HepG2 (cell line): ENCODE measurements around the gene NAALADL1. TPM values are rescaled to one million over a fixed set of nuclear protein-coding genes. Genes with fewer than 3 reads are reported as not detected.

Experiments
- ATAC-seq: fragments of 200-7000 bp; cut with Tn5 transposase; 3 replicates; pipeline ENCODE4 v1.9.1; 2020; ENCODE audit warnings: mild to moderate bottlenecking, moderate library complexity
- BruUV-seq: library from RNA; stranded (reverse); fragments of 400-500 nt; replicated peaks from 2 replicates; lab custom pipeline; 2021; lab: Mats Ljungman, UMichigan
- CTCF ChIA-PET: fragments of 300-600 bp; formaldehyde crosslinking; extraction: SDS; loops from one replicate; lab custom pipeline; 2021; ENCODE audit warnings: low total read pairs, inconsistent platforms, low intra/inter-chr PET ratio; lab: Yijun Ruan, JAX
- POLR2A ChIA-PET: fragments of 350-600 bp; sonication (Branson Sonifier 250); formaldehyde crosslinking; loops from one replicate; lab custom pipeline; 2020; ENCODE audit warnings: antibody characterized with exemption, inconsistent platforms; lab: Yijun Ruan, JAX
- DNase-seq: peaks from one replicate; pipeline ENCODE4 v3.0.0-alpha.2; 2015; ENCODE audit warnings: low spot score
- FAIRE-seq: peaks from 3 replicates; lab custom pipeline; 2011; peaks lifted over from hg19 to GRCh38; lab: Jason Lieb, UNC
- H2AFZ ChIP-seq: one replicate; pipeline ENCODE4 v1.6.1; 2011; ENCODE audit warnings: low read length, inconsistent platforms
- H3K27ac ChIP-seq: fragments of 300-600 bp; 3 replicates; pipeline ENCODE4 v1.8.0; 2011; ENCODE audit warnings: mixed run types, mild to moderate bottlenecking, mixed read lengths, low read length, inconsistent platforms; ENCODE audit not compliant: insufficient read depth; ENCODE audit errors: extremely low read length
- H3K27me3 ChIP-seq, 2 experiments: fragments of 200-600 bp in 1 of 2; 2 replicates in 1 of 2; 3 replicates in 1 of 2; pipeline versions ENCODE4 v1.6.0 to v1.8.0; 2011; ENCODE audit warnings: low read length in 2 of 2, mild to moderate bottlenecking in 2 of 2, moderate library complexity in 2 of 2, inconsistent platforms in 1 of 2; ENCODE audit not compliant: insufficient read depth in 2 of 2, control insufficient read depth in 1 of 2
- H3K36me3 ChIP-seq, 2 experiments: fragments of 200-600 bp in 1 of 2; replicated peaks in 1 of 2; 2 replicates in 1 of 2; 3 replicates in 1 of 2; pipeline versions ENCODE4 v1.5.1 to v1.8.0; 2011; ENCODE audit warnings: low read length in 2 of 2, inconsistent platforms in 1 of 2; ENCODE audit not compliant: insufficient read depth in 2 of 2, control insufficient read depth in 1 of 2
- H3K4me1 ChIP-seq: 2 replicates; pipeline ENCODE4 v1.5.1; 2012; ENCODE audit warnings: low read length, inconsistent platforms; ENCODE audit not compliant: insufficient read depth
- H3K4me2 ChIP-seq: 2 replicates; pipeline ENCODE4 v1.6.0; 2011; ENCODE audit warnings: low read depth, low read length, inconsistent platforms
- H3K4me3 ChIP-seq, 3 experiments: fragments of 200-600 bp in 1 of 3; sonication (generic), shearing (Covaris generic) in 1 of 3; replicated peaks in 1 of 3; 2 replicates each; pipeline ENCODE4 v1.5.1; 2011 to 2016; ENCODE audit warnings: low read length in 3 of 3, inconsistent platforms in 2 of 3, low read depth in 2 of 3, mild to moderate bottlenecking in 2 of 3, control low read depth in 1 of 3, mixed read lengths in 1 of 3; ENCODE audit not compliant: insufficient read depth in 1 of 3
- H3K79me2 ChIP-seq: one replicate; pipeline ENCODE4 v1.6.1; 2011; ENCODE audit warnings: low read length, inconsistent platforms; ENCODE audit not compliant: insufficient read depth
- H3K9ac ChIP-seq: 2 replicates; pipeline ENCODE4 v1.6.0; 2011; ENCODE audit warnings: mild to moderate bottlenecking, low read depth, low read length, inconsistent platforms; ENCODE audit not compliant: insufficient read depth
- H3K9me3 ChIP-seq: 2 replicates; pipeline ENCODE4 v1.5.1; 2012; ENCODE audit warnings: mild to moderate bottlenecking, low read length
- H4K20me1 ChIP-seq: 2 replicates; pipeline ENCODE4 v1.6.0; 2011; ENCODE audit warnings: inconsistent platforms, mild to moderate bottlenecking, low read length, moderate library complexity; ENCODE audit not compliant: insufficient read depth
- BORCS8-MEF2B ChIP-seq: sonication (generic); formaldehyde crosslinking; IDR thresholded peaks from 2 replicates; pipeline ENCODE4 v1.8.0; 2022; ENCODE audit warnings: mild to moderate bottlenecking, missing genetic modification reagents
- BRD4 ChIP-seq: sonication (generic); formaldehyde crosslinking; IDR thresholded peaks from 2 replicates; pipeline ENCODE4 v1.4.0; 2020; ENCODE audit warnings: missing genetic modification reagents
- MAZ ChIP-seq, 2 experiments: sonication (generic) in 1 of 2; formaldehyde crosslinking in 1 of 2; IDR thresholded peaks; 2 replicates each; pipeline versions ENCODE4 v1.5.0 to v1.6.1; 2012 to 2020; ENCODE audit warnings: low read depth in 2 of 2, mild to moderate bottlenecking in 2 of 2, borderline replicate concordance in 1 of 2, improper control_type of control experiment in 1 of 2, low read length in 1 of 2, missing genetic modification reagents in 1 of 2, moderate library complexity in 1 of 2
- MED13 ChIP-seq: sonication (generic); formaldehyde crosslinking; IDR thresholded peaks from 2 replicates; pipeline ENCODE4 v1.5.0; 2020; ENCODE audit warnings: missing genetic modification reagents
- SNAPC2 ChIP-seq: sonication (generic); formaldehyde crosslinking; IDR thresholded peaks from 2 replicates; pipeline ENCODE4 v1.8.1; 2022; ENCODE audit warnings: mild to moderate bottlenecking, missing genetic modification reagents
- ZBTB40 ChIP-seq, 2 experiments: fragments of 450-650 bp in 1 of 2; sonication (generic) in 1 of 2; formaldehyde crosslinking in 1 of 2; IDR thresholded peaks; 2 replicates each; pipeline versions ENCODE4 v1.6.1 to v1.8.0; 2016 to 2022; ENCODE audit warnings: antibody characterized with exemption in 1 of 2, mild to moderate bottlenecking in 1 of 2, missing genetic modification reagents in 1 of 2
- ZNF484 ChIP-seq: sonication (generic); formaldehyde crosslinking; IDR thresholded peaks from 2 replicates; pipeline ENCODE4 v1.5.1; 2020; ENCODE audit warnings: mild to moderate bottlenecking, low read depth, missing genetic modification reagents, borderline replicate concordance
- ZSCAN20 ChIP-seq: sonication (generic); formaldehyde crosslinking; IDR thresholded peaks from 2 replicates; pipeline ENCODE4 v1.4.0; 2020; ENCODE audit warnings: missing genetic modification reagents, mild to moderate bottlenecking, borderline replicate concordance
- WGBS: methylation state at CpG from one replicate; pipeline ENCODE4 v1.1.6; 2017; ENCODE audit warnings: low lambda C conversion rate; 5-methylcytosine and 5-hydroxymethylcytosine counted together
- in situ Hi-C: cut with HindIII; loops from 2 replicates; pipeline ENCODE4 v1.10.0; 2017; ENCODE audit warnings: low pct_unique_long_range_greater_than_20kb; ENCODE audit not compliant: extremely low pct_ligation_motif_present
- intact Hi-C: fragments of 100-400 bp; cut with micrococcal nuclease; formaldehyde crosslinking; loops from one replicate; pipeline ENCODE4 v1.10.0; 2022; ENCODE audit not compliant: unreplicated experiment
- polyA plus RNA-seq, 8 experiments: library from polyadenylated mRNA; depleted of rRNA in 3 of 8; stranded (reverse) in 7 of 8; unstranded in 1 of 8; fragments of >200 nt; fragmentation: Illumina TruSeq in 4 of 8; extraction: Trizol in 4 of 8; gene quantifications; 2 replicates each; pipeline versions ENCODE4 v1.2.1 to v1.2.3, GENCODE V29; 2011 to 2016; ENCODE audit warnings: low read depth in 4 of 8, missing spikeins in 1 of 8, mixed read lengths in 1 of 8; ENCODE audit not compliant: insufficient read depth in 1 of 8
- total RNA-seq, 5 experiments: library from RNA; depleted of rRNA; stranded (reverse); fragments of >200 nt; fragmentation: Illumina TruSeq; extraction: Trizol; gene quantifications; 2 replicates each; pipeline ENCODE4 v1.2.3, GENCODE V29; 2016; ENCODE audit warnings: low read depth in 1 of 5
- TF ChIP-seq, protein P1 (sequence below): sonication (generic); formaldehyde crosslinking; IDR thresholded peaks from 2 replicates; pipeline ENCODE4 v1.4.0; 2020; ENCODE audit warnings: missing genetic modification reagents

Gene NAALADL1
- total and polyA plus RNA-seq, 2 of the 13 experiments (the other 11 are each of a cell fraction or from before 2014, with no cell fraction given), result 9.3 to 33.9 TPM

GRCh38 chr11:65083134-65083833 lies 24.9 kb upstream of the NAALADL1 start:
- Histone ChIP-seq H3K27ac (peak overlapping the region; percentile 83), H3K36me3 (peaks cover 19 to 31% of the 10 kb centered on the region in 2 experiments), H3K4me1 (peaks cover 39% of the 10 kb centered on the region), H3K4me2 (peak overlapping the region; percentile 91), H3K79me2 (peaks cover 36% of the 10 kb centered on the region), H3K4me3 (peak overlapping the region; percentile 70 to 99 (median 87)), H3K9me3 (no peaks in the 10 kb centered on the region), H4K20me1 (no peaks in the 10 kb centered on the region), H2AFZ (no peak overlapping the region), H3K9ac (peak overlapping the region; percentile 95), H3K27me3 (no peaks in the 10 kb centered on the region; a peak in 1 of 5 replicates)
- no peak for DNase-seq
- ChIA-PET POLR2A (interaction anchor here (0.6 kb wide), 1 partner anchor 9 kb away, joined by 3 read pairs; no protein-coding TSS in a partner anchor), CTCF (no interaction called here)
- no peak for ATAC-seq
- intact Hi-C loops, result no loop called here
- under 1% methylated on average over 12 of the region's 13 CpGs for WGBS
- BruUV-seq, result TSS peak; percentile 73
- in situ Hi-C loops, result no loop called here
- no peak for FAIRE-seq
- TF ChIP-seq, protein P1, sequence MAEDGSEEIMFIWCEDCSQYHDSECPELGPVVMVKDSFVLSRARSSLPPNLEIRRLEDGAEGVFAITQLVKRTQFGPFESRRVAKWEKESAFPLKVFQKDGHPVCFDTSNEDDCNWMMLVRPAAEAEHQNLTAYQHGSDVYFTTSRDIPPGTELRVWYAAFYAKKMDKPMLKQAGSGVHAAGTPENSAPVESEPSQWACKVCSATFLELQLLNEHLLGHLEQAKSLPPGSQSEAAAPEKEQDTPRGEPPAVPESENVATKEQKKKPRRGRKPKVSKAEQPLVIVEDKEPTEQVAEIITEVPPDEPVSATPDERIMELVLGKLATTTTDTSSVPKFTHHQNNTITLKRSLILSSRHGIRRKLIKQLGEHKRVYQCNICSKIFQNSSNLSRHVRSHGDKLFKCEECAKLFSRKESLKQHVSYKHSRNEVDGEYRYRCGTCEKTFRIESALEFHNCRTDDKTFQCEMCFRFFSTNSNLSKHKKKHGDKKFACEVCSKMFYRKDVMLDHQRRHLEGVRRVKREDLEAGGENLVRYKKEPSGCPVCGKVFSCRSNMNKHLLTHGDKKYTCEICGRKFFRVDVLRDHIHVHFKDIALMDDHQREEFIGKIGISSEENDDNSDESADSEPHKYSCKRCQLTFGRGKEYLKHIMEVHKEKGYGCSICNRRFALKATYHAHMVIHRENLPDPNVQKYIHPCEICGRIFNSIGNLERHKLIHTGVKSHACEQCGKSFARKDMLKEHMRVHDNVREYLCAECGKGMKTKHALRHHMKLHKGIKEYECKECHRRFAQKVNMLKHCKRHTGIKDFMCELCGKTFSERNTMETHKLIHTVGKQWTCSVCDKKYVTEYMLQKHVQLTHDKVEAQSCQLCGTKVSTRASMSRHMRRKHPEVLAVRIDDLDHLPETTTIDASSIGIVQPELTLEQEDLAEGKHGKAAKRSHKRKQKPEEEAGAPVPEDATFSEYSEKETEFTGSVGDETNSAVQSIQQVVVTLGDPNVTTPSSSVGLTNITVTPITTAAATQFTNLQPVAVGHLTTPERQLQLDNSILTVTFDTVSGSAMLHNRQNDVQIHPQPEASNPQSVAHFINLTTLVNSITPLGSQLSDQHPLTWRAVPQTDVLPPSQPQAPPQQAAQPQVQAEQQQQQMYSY (CRISPR knock-in tag), result peak; percentile 44; the same call in 1 of the 2 replicates
- TF ChIP-seq ZBTB40 (IDR thresholded peaks at IDR 0.05) (no peak), ZBTB40 (CRISPR knock-in tag; IDR thresholded peaks at IDR 0.05) (no peak), ZSCAN20 (CRISPR knock-in tag) (0 out of 2 replicates have a peak, but pooled peaks have one; percentile 39), ZNF484 (peak; percentile 47; the same call in 1 of the 2 replicates), MAZ (IDR thresholded peaks at IDR 0.05; ENCODE audit: borderline replicate concordance, low read depth, low read length) (no peak), MAZ (CRISPR knock-in tag; IDR thresholded peaks at IDR 0.05; ENCODE audit: low read depth) (no peak), MED13 (CRISPR knock-in tag) (0 out of 2 replicates have a peak, but pooled peaks have one; percentile 16), BORCS8-MEF2B (CRISPR knock-in tag) (no peak), BRD4 (CRISPR knock-in tag) (no peak), SNAPC2 (peak; percentile 14; the same call in 1 of the 2 replicates)
